Loucy (cell line): ENCODE data around the gene JARID2.

Experiments used
- H2AFZ ChIP-seq: fragments of 200-600 bp; sonication (generic); 2 replicates; pipeline ENCODE4 v1.6.0; 2016; ENCODE audit warnings: antibody characterized with exemption, mild to moderate bottlenecking, low read length, moderate library complexity
- H3F3A ChIP-seq: fragments of 200-600 bp; 2 replicates; pipeline ENCODE4 v1.6.0; 2016; ENCODE audit warnings: antibody characterized with exemption, low read depth, mild to moderate bottlenecking
- H3K27me3 ChIP-seq: fragments of 200-600 bp; sonication (generic); 2 replicates; pipeline ENCODE4 v1.6.1; 2014; ENCODE audit warnings: low read length, mild to moderate bottlenecking; ENCODE audit not compliant: insufficient read depth, poor library complexity, severe bottlenecking
- H3K36me3 ChIP-seq: fragments of 200-600 bp; sonication (generic); 2 replicates; pipeline ENCODE4 v1.6.1; 2016; ENCODE audit warnings: low read length; ENCODE audit not compliant: insufficient read depth
- H3K4me1 ChIP-seq: fragments of 200-600 bp; sonication (generic); 2 replicates; pipeline ENCODE4 v1.5.1; 2014; ENCODE audit warnings: low read length, mild to moderate bottlenecking; ENCODE audit not compliant: insufficient read depth, poor library complexity, severe bottlenecking
- H3K4me2 ChIP-seq: fragments of 200-600 bp; sonication (generic); 2 replicates; pipeline ENCODE4 v1.6.0; 2014; ENCODE audit warnings: antibody characterized with exemption, low read length, low read depth, mild to moderate bottlenecking; ENCODE audit not compliant: poor library complexity, severe bottlenecking
- H3K4me3 ChIP-seq: fragments of 200-600 bp; sonication (generic); 2 replicates; pipeline ENCODE4 v1.5.1; 2014; ENCODE audit warnings: low read length, mild to moderate bottlenecking, mixed read lengths; ENCODE audit not compliant: poor library complexity, severe bottlenecking
- H3K79me2 ChIP-seq: fragments of 200-600 bp; sonication (generic); 2 replicates; pipeline ENCODE4 v1.6.1; 2014; ENCODE audit warnings: low read length; ENCODE audit not compliant: insufficient read depth
- H3K9ac ChIP-seq: fragments of 200-600 bp; sonication (generic); 2 replicates; pipeline ENCODE4 v1.6.0; 2014; ENCODE audit warnings: mild to moderate bottlenecking, low read depth, low read length, moderate library complexity; ENCODE audit not compliant: poor library complexity, severe bottlenecking
- H3K9me2 ChIP-seq: fragments of 200-600 bp; sonication (generic); replicated peaks from 2 replicates; pipeline ENCODE4 v1.6.1; 2016; ENCODE audit warnings: low read depth, low read length, mixed read lengths
- H3K9me3 ChIP-seq: fragments of 200-600 bp; sonication (generic); 2 replicates; pipeline ENCODE4 v1.6.1; 2014; ENCODE audit warnings: mild to moderate bottlenecking, antibody characterized with exemption, low read length, low read depth; ENCODE audit not compliant: insufficient read depth
- H4K20me1 ChIP-seq: fragments of 200-600 bp; sonication (generic); 2 replicates; pipeline ENCODE4 v1.6.0; 2014; ENCODE audit warnings: antibody characterized with exemption, low read length, mild to moderate bottlenecking; ENCODE audit not compliant: insufficient read depth, poor library complexity, severe bottlenecking
- EZH2phosphoT487 ChIP-seq: fragments of 200-600 bp; IDR thresholded peaks from 2 replicates; pipeline ENCODE4 v1.6.1; 2018; ENCODE audit warnings: antibody characterized with exemption, mild to moderate bottlenecking, moderate library complexity, borderline replicate concordance
- TF ChIP-seq, protein P1 (sequence below): fragments of 200-600 bp; sonication (generic); conservative IDR thresholded peaks from 2 replicates; pipeline ENCODE4 v1.5.1; 2014; ENCODE audit warnings: mild to moderate bottlenecking, antibody characterized with exemption, low read length

Gene JARID2

DNA sequence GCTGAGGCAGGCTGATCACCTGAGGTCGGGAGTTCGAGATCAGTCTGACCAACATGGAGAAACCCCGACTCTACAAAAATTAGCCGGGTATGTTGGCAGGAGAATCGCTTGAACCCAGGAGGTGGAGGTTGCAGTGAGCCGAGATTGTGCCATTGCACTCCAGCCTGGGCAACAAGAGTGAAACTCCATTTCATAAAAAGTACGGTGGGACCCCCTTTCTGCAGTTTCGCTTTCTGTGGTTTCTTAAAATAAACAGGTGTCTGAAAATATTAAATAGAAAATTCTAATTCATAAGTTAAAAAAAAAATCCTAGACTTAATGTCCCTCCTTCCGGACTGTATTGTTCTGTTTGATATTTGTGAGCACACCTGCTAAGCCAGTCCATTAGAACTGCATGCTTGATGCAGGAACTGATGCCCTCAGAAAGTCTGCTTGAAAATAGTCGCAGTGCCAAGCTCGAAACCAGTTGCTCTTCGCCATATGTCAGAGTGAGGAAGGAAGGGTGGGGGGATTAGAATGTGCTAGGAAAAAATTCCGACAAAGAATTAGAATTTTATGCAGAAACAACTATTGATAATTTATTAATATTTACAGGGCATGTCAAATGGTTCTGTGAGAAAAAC is 85.9 kb downstream of the JARID2 start:
- H3K36me3 ChIP-seq = peaks cover 28% of the 10 kb centered on the region; the same call in 1 of the 2 replicates
- H3K9me2 ChIP-seq = no peaks in the 10 kb centered on the region
- no peak overlapping the region for H3K4me3 ChIP-seq
- H3K79me2 ChIP-seq = peaks cover 100% of the 10 kb centered on the region
- no peaks in the 10 kb centered on the region for H3K9me3 ChIP-seq
- H4K20me1 ChIP-seq = peaks cover 98% of the 10 kb centered on the region
- H3K4me1 ChIP-seq = peaks cover 50% of the 10 kb centered on the region
- no peak overlapping the region for H3K4me2 ChIP-seq
- no peak overlapping the region for H3K9ac ChIP-seq
- H3F3A ChIP-seq = no peaks in the 10 kb centered on the region
- H2AFZ ChIP-seq = no peak overlapping the region
- no peaks in the 10 kb centered on the region for H3K27me3 ChIP-seq
- no peak for TF ChIP-seq EZH2phosphoT487
- TF ChIP-seq, protein P1, sequence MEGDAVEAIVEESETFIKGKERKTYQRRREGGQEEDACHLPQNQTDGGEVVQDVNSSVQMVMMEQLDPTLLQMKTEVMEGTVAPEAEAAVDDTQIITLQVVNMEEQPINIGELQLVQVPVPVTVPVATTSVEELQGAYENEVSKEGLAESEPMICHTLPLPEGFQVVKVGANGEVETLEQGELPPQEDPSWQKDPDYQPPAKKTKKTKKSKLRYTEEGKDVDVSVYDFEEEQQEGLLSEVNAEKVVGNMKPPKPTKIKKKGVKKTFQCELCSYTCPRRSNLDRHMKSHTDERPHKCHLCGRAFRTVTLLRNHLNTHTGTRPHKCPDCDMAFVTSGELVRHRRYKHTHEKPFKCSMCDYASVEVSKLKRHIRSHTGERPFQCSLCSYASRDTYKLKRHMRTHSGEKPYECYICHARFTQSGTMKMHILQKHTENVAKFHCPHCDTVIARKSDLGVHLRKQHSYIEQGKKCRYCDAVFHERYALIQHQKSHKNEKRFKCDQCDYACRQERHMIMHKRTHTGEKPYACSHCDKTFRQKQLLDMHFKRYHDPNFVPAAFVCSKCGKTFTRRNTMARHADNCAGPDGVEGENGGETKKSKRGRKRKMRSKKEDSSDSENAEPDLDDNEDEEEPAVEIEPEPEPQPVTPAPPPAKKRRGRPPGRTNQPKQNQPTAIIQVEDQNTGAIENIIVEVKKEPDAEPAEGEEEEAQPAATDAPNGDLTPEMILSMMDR = no peak

DNA sequence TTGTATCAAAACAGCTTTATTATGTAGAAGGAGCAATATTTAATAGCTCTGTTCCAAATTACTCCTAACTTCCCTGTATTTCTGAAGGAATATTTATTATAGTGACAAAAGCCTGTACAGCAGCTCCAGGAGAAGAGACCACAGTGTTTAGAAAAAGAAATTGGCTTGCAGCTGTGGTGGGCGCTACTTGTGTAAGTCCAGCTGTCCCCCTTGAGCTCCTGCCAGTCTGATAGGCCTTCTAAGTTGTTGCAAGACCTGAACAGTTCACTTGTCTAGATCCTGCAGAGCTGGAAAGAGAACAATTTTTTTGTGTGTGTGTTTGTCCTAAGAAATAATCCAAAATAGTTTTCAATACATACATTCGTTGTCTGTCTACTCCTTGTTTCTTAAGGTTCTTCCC is 86.6 kb downstream of the JARID2 start:
- Histone ChIP-seq H3K4me3 (no peak overlapping the region), H3F3A (no peaks in the 10 kb centered on the region), H3K4me2 (no peak overlapping the region), H3K9me2 (no peaks in the 10 kb centered on the region), H3K27me3 (no peaks in the 10 kb centered on the region), H2AFZ (no peak overlapping the region), H3K9ac (no peak overlapping the region), H4K20me1 (peaks cover 98% of the 10 kb centered on the region), H3K4me1 (peaks cover 43% of the 10 kb centered on the region), H3K79me2 (peaks cover 100% of the 10 kb centered on the region), H3K36me3 (peaks cover 25% of the 10 kb centered on the region; the same call in 1 of the 2 replicates), H3K9me3 (no peaks in the 10 kb centered on the region)
- TF ChIP-seq, protein P1 = no peak
- TF ChIP-seq EZH2phosphoT487 = no peak

DNA sequence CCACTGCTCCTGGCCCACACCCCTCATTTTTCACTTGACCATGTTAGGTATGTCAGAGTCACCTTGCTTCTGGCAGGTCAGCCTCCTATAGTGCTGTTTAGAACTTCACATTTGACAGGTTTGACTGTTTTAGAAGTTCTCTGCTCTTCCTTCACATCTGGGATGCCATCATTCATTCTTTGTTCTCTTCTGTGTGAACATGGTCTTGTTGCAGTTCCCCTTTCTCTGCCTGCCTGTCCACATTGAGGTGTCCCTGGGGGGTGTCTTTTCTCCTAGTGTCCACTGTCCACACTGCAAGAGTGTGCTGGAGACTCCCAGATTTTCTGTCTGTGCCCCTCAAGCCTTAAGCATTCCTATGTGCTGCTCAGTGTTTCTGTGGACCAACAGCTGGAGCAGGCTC is 89.5 kb downstream of the JARID2 start:
- Histone ChIP-seq H3K9me2 (no peaks in the 10 kb centered on the region), H3K27me3 (no peaks in the 10 kb centered on the region), H3K9ac (no peak overlapping the region), H3K9me3 (no peaks in the 10 kb centered on the region), H3K4me2 (no peak overlapping the region), H3K4me1 (peaks cover 21% of the 10 kb centered on the region), H3K36me3 (peaks cover 20% of the 10 kb centered on the region; the same call in 1 of the 2 replicates), H3K4me3 (no peak overlapping the region), H2AFZ (no peak overlapping the region), H3K79me2 (peaks cover 100% of the 10 kb centered on the region), H3F3A (no peaks in the 10 kb centered on the region), H4K20me1 (peaks cover 95% of the 10 kb centered on the region)
- TF ChIP-seq EZH2phosphoT487 = no peak
- TF ChIP-seq, protein P1 = no peak
